ENCODE results near the gene SNX9.
A peak's percentile ranks its signal among the peaks of the same experiment; 100 is the strongest.
"Not testable (repeated sequence)": the region's sequence is repeated elsewhere in the genome, so short reads cannot be mapped to it uniquely, and the experiment has no call there.

The SNX9 gene

GRCh38 chr6:157944983-157945931 is 122.2 kb downstream of the SNX9 start:
- H3K18ac ChIP-seq (ENCODE audit: low read length): no peak overlapping the region
- no peak overlapping the region for H3K4me3 ChIP-seq (ENCODE audit: low read length in 2 of 2)
- DNase-seq (ENCODE audit: low spot score): no peak
- H3K9ac ChIP-seq (ENCODE audit: low read depth, low read length, poor library complexity): no peak overlapping the region
- no peak overlapping the region for H2AFZ ChIP-seq (ENCODE audit: low read length)
- no peak overlapping the region for H3K4ac ChIP-seq (ENCODE audit: low read length)
- peaks cover 0 to 3% of the 10 kb centered on the region in 2 donors for H3K9me3 ChIP-seq (replicated peaks in 1 of 2; ENCODE audit: control insufficient read depth in 2 of 2, insufficient read depth in 1 of 2, low read depth in 1 of 2, low read length in 2 of 2)
- no peak overlapping the region for H4K91ac ChIP-seq (ENCODE audit: low read depth, low read length, poor library complexity)
- no peaks in the 10 kb centered on the region for H3K4me1 ChIP-seq (ENCODE audit: control insufficient read depth in 2 of 2, insufficient read depth in 1 of 2, low read depth in 1 of 2, low read length in 2 of 2)
- no peak overlapping the region for H4K8ac ChIP-seq (ENCODE audit: low read depth, low read length)
- H2AK5ac ChIP-seq (ENCODE audit: low read depth, low read length): no peak overlapping the region
- WGBS, 2 donors (ENCODE audit: extremely low coverage in 2 of 2, insufficient read length in 2 of 2, insufficient replicate concordance in 1 of 2): no CpG with 5 or more reads among the region's 14 CpGs
- no peak overlapping the region for H3K14ac ChIP-seq (ENCODE audit: low read length)
- no peaks in the 10 kb centered on the region for H3K27me3 ChIP-seq (ENCODE audit: control insufficient read depth in 3 of 3, insufficient read depth in 3 of 3, low read depth in 1 of 3, low read length in 3 of 3)
- H3K23ac ChIP-seq (ENCODE audit: low read depth, low read length, poor library complexity): no peak overlapping the region
- no peak overlapping the region for H2BK15ac ChIP-seq (ENCODE audit: low read length)
- peaks cover 20 to 54% of the 10 kb centered on the region in 2 donors for H3K36me3 ChIP-seq (replicated peaks in 1 of 2; ENCODE audit: control insufficient read depth in 2 of 2, insufficient read depth in 2 of 2, low read length in 2 of 2)
- no peaks in the 10 kb centered on the region for H3K79me1 ChIP-seq (ENCODE audit: low read depth, low read length)
- H3K27ac ChIP-seq (replicated peaks; ENCODE audit: low read length): no peak overlapping the region
- no peak overlapping the region for H3K4me2 ChIP-seq (ENCODE audit: insufficient read depth, low read length, poor library complexity, severe bottlenecking)
- no peak overlapping the region for H2BK5ac ChIP-seq (ENCODE audit: low read length)
- H2BK12ac ChIP-seq (ENCODE audit: low read length): no peak overlapping the region
- no peak overlapping the region for H2BK120ac ChIP-seq (ENCODE audit: low read depth, low read length)

- no peak overlapping the region for H4K91ac ChIP-seq (ENCODE audit: low read depth, low read length, poor library complexity)
- H3K18ac ChIP-seq (ENCODE audit: low read length): no peak overlapping the region
- H3K79me1 ChIP-seq (ENCODE audit: low read depth, low read length): no peaks in the 10 kb centered on the region
- no CpG with 5 or more reads among the region's 6 CpGs for WGBS, 2 donors (ENCODE audit: extremely low coverage in 2 of 2, insufficient read length in 2 of 2, insufficient replicate concordance in 1 of 2)
- no peak overlapping the region for H2BK120ac ChIP-seq (ENCODE audit: low read depth, low read length)
- no peaks in the 10 kb centered on the region for H3K4me1 ChIP-seq (ENCODE audit: control insufficient read depth in 2 of 2, insufficient read depth in 1 of 2, low read depth in 1 of 2, low read length in 2 of 2)
- no peak overlapping the region for H3K4me3 ChIP-seq (ENCODE audit: low read length in 2 of 2)
- H3K23ac ChIP-seq (ENCODE audit: low read depth, low read length, poor library complexity): no peak overlapping the region
- H2AFZ ChIP-seq (ENCODE audit: low read length): no peak overlapping the region
- no peak overlapping the region for H2BK15ac ChIP-seq (ENCODE audit: low read length)
- no peak overlapping the region for H4K8ac ChIP-seq (ENCODE audit: low read depth, low read length)
- H2AK5ac ChIP-seq (ENCODE audit: low read depth, low read length): no peak overlapping the region
- no peak overlapping the region for H3K9ac ChIP-seq (ENCODE audit: low read depth, low read length, poor library complexity)
- no peak overlapping the region for H3K4ac ChIP-seq (ENCODE audit: low read length)
- peaks cover 0 to 3% of the 10 kb centered on the region in 2 donors for H3K9me3 ChIP-seq (replicated peaks in 1 of 2; ENCODE audit: control insufficient read depth in 2 of 2, insufficient read depth in 1 of 2, low read depth in 1 of 2, low read length in 2 of 2)
- H3K36me3 ChIP-seq (replicated peaks in 1 of 2; ENCODE audit: control insufficient read depth in 2 of 2, insufficient read depth in 2 of 2, low read length in 2 of 2): peaks cover 18 to 48% of the 10 kb centered on the region in 2 donors
- H3K27me3 ChIP-seq (ENCODE audit: control insufficient read depth in 3 of 3, insufficient read depth in 3 of 3, low read depth in 1 of 3, low read length in 3 of 3): no peaks in the 10 kb centered on the region
- H3K27ac ChIP-seq (replicated peaks; ENCODE audit: low read length): no peak overlapping the region
- no peak overlapping the region for H3K14ac ChIP-seq (ENCODE audit: low read length)
- H3K4me2 ChIP-seq (ENCODE audit: insufficient read depth, low read length, poor library complexity, severe bottlenecking): no peak overlapping the region
- H2BK5ac ChIP-seq (ENCODE audit: low read length): no peak overlapping the region
- DNase-seq (ENCODE audit: low spot score): no peak
- H2BK12ac ChIP-seq (ENCODE audit: low read length): no peak overlapping the region
Observed at GRCh38 chr6:157946053-157946617, 123.1 kb downstream of the SNX9 start.

DNA sequence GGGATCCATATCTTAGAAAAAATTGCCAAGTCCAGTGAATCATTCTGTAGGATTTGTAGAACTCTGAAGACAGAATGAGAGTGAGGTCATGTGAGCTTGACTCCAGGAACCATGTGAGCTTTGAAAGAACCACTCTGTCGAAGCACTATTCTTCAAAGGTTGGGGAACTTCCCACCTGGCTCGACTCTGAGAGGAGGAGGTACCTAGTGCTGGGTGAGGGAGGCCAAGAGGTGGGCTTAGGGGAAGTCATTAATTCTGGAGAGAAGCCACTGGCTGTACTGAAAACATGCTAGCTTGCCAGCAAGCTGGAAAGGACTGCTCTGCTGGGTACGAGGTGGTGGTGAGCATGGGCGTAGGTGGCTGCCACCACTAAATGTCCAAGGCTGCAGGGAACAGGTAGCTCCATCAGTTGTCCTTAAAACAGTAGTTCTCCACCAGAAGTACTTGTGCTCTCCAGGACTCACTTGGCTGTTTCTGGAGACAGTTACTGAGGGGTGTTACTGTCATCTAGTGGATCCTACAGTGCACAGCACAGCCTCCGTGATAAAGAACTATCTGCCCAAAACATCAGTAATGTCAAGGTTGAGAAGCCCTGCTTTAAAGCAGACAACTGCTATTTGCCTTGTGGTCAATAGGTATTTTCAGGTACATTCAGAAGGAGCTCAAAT is 124.0 kb downstream of the SNX9 start:
- no peak overlapping the region for H3K18ac ChIP-seq (ENCODE audit: low read length)
- H2BK120ac ChIP-seq (ENCODE audit: low read depth, low read length): no peak overlapping the region
- no CpG with 5 or more reads among the region's 5 CpGs for WGBS, 2 donors (ENCODE audit: extremely low coverage in 2 of 2, insufficient read length in 2 of 2, insufficient replicate concordance in 1 of 2)
- H2BK5ac ChIP-seq (ENCODE audit: low read length): no peak overlapping the region
- H2BK15ac ChIP-seq (ENCODE audit: low read length): no peak overlapping the region
- H3K4me3 ChIP-seq (ENCODE audit: low read length in 2 of 2): no peak overlapping the region
- peaks cover 18 to 39% of the 10 kb centered on the region in 2 donors for H3K36me3 ChIP-seq (replicated peaks in 1 of 2; ENCODE audit: control insufficient read depth in 2 of 2, insufficient read depth in 2 of 2, low read length in 2 of 2)
- no peak overlapping the region for H3K14ac ChIP-seq (ENCODE audit: low read length)
- H3K79me1 ChIP-seq (ENCODE audit: low read depth, low read length): no peaks in the 10 kb centered on the region
- DNase-seq (ENCODE audit: low spot score): no peak
- no peak overlapping the region for H3K4ac ChIP-seq (ENCODE audit: low read length)
- H3K4me2 ChIP-seq (ENCODE audit: insufficient read depth, low read length, poor library complexity, severe bottlenecking): no peak overlapping the region
- H3K23ac ChIP-seq (ENCODE audit: low read depth, low read length, poor library complexity): peak overlapping the region; percentile 9
- H3K9ac ChIP-seq (ENCODE audit: low read depth, low read length, poor library complexity): no peak overlapping the region
- H3K27me3 ChIP-seq (ENCODE audit: control insufficient read depth in 3 of 3, insufficient read depth in 3 of 3, low read depth in 1 of 3, low read length in 3 of 3): no peaks in the 10 kb centered on the region
- no peak overlapping the region for H4K8ac ChIP-seq (ENCODE audit: low read depth, low read length)
- no peaks in the 10 kb centered on the region for H3K4me1 ChIP-seq (ENCODE audit: control insufficient read depth in 2 of 2, insufficient read depth in 1 of 2, low read depth in 1 of 2, low read length in 2 of 2)
- H3K27ac ChIP-seq (replicated peaks; ENCODE audit: low read length): no peak overlapping the region
- H2AK5ac ChIP-seq (ENCODE audit: low read depth, low read length): no peak overlapping the region
- H2AFZ ChIP-seq (ENCODE audit: low read length): no peak overlapping the region
- peaks cover 0 to 3% of the 10 kb centered on the region in 2 donors for H3K9me3 ChIP-seq (replicated peaks in 1 of 2; ENCODE audit: control insufficient read depth in 2 of 2, insufficient read depth in 1 of 2, low read depth in 1 of 2, low read length in 2 of 2)
- H2BK12ac ChIP-seq (ENCODE audit: low read length): no peak overlapping the region
- no peak overlapping the region for H4K91ac ChIP-seq (ENCODE audit: low read depth, low read length, poor library complexity)

DNA sequence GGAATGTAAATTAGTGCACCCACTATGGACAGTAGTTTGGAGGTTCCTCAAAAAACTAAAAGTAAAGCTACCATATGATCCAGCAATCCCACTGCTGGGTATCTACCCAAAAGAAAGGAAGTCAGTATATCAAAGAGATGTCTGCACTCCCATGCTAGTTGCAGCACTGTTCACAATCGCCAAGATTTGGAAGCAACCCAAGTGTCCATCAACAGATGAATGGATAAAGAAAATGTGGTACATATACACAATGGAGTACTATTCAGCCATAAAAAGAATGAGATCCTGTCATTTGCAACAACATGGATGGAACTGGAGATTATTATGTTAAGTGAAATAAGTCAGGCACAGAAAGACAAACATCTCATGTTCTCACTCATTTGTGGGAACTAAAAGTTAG is 127.9 kb downstream of the SNX9 start:
- WGBS, 2 donors (ENCODE audit: extremely low coverage in 2 of 2, insufficient read length in 2 of 2, insufficient replicate concordance in 1 of 2): no CpG with 5 or more reads among the region's 1 CpG
- DNase-seq (ENCODE audit: low spot score): not testable (repeated sequence)

More for the DNA sequence above, 127.9 kb downstream of the SNX9 start:
- not testable (repeated sequence) for H2AFZ ChIP-seq (ENCODE audit: low read length); H2AK5ac ChIP-seq (ENCODE audit: low read depth, low read length); H3K79me1 ChIP-seq (ENCODE audit: low read depth, low read length); H3K9me3 ChIP-seq (replicated peaks in 1 of 2; ENCODE audit: control insufficient read depth in 2 of 2, insufficient read depth in 1 of 2, low read depth in 1 of 2, low read length in 2 of 2); H3K4ac ChIP-seq (ENCODE audit: low read length); H2BK120ac ChIP-seq (ENCODE audit: low read depth, low read length); H2BK15ac ChIP-seq (ENCODE audit: low read length); H2BK5ac ChIP-seq (ENCODE audit: low read length); H3K4me1 ChIP-seq (ENCODE audit: control insufficient read depth in 2 of 2, insufficient read depth in 1 of 2, low read depth in 1 of 2, low read length in 2 of 2); H3K23ac ChIP-seq (ENCODE audit: low read depth, low read length, poor library complexity); H4K91ac ChIP-seq (ENCODE audit: low read depth, low read length, poor library complexity); H3K36me3 ChIP-seq (replicated peaks in 1 of 2; ENCODE audit: control insufficient read depth in 2 of 2, insufficient read depth in 2 of 2, low read length in 2 of 2); H3K9ac ChIP-seq (ENCODE audit: low read depth, low read length, poor library complexity); H3K27me3 ChIP-seq (ENCODE audit: control insufficient read depth in 3 of 3, insufficient read depth in 3 of 3, low read depth in 1 of 3, low read length in 3 of 3); H3K18ac ChIP-seq (ENCODE audit: low read length); H3K4me2 ChIP-seq (ENCODE audit: insufficient read depth, low read length, poor library complexity, severe bottlenecking); H3K14ac ChIP-seq (ENCODE audit: low read length); H2BK12ac ChIP-seq (ENCODE audit: low read length); H4K8ac ChIP-seq (ENCODE audit: low read depth, low read length); H3K4me3 ChIP-seq (ENCODE audit: low read length in 2 of 2); H3K27ac ChIP-seq (replicated peaks; ENCODE audit: low read length)

Data from neuronal stem cell (in vitro differentiated cells).